NCI-H1105 treated with DMSO at 0.1 percent for 48 hours (cell line): ENCODE results near the gene NFYA.

Experiments used
- DNase-seq: peaks from one replicate; lab custom pipeline; 2025; lab: John Stamatoyannopoulos, UW

NFYA gene

GRCh38 chr6:41046084-41046483 lies 26.7 kb upstream of the NFYA start:
- DNase-seq: no peak

GRCh38 chr6:41047306-41047705 lies 25.5 kb upstream of the NFYA start:
- DNase-seq: no peak

GRCh38 chr6:41047745-41048732 lies 24.7 kb upstream of the NFYA start:
- no peak for DNase-seq

- DNase-seq: no peak
Measured at GRCh38 chr6:41049521-41049920, 23.3 kb upstream of the NFYA start.

- DNase-seq: no peak
Measured at GRCh38 chr6:41049955-41050354, 22.8 kb upstream of the NFYA start.

- no peak for DNase-seq
Measured at GRCh38 chr6:41050536-41050935, 22.2 kb upstream of the NFYA start.

GRCh38 chr6:41051873-41052272 lies 20.9 kb upstream of the NFYA start:
- DNase-seq: no peak

GRCh38 chr6:41053041-41053440 lies 19.7 kb upstream of the NFYA start, which contains the start of gene APOBEC2:
APOBEC2 (plus strand) TSS chr6:41053202; CDS start chr6:41053348, 146 bp downstream.
- DNase-seq: no peak

GRCh38 chr6:41054511-41054910 lies 18.3 kb upstream of the NFYA start:
- DNase-seq: no peak

- DNase-seq: no peak
Measured at GRCh38 chr6:41055149-41055548, 17.6 kb upstream of the NFYA start.

GRCh38 chr6:41056768-41057490 lies 15.8 kb upstream of the NFYA start:
- DNase-seq: no peak

GRCh38 chr6:41058783-41059181 lies 14.0 kb upstream of the NFYA start:
- DNase-seq: no peak

- DNase-seq: no peak
Measured at GRCh38 chr6:41059556-41059955, 13.2 kb upstream of the NFYA start.

- DNase-seq: no peak
Measured at GRCh38 chr6:41061196-41061726, 11.5 kb upstream of the NFYA start.

- DNase-seq: no peak
Measured at GRCh38 chr6:41062056-41062455, 10.7 kb upstream of the NFYA start.

- DNase-seq: no peak
Measured at GRCh38 chr6:41063884-41064285, 8.9 kb upstream of the NFYA start.

- no peak for DNase-seq
Measured at GRCh38 chr6:41064841-41065240, 7.9 kb upstream of the NFYA start.

GRCh38 chr6:41065550-41066026 lies 7.2 kb upstream of the NFYA start:
- DNase-seq: no peak

- DNase-seq: peak; percentile 73
Measured at GRCh38 chr6:41066867-41067304, 5.9 kb upstream of the NFYA start.

- DNase-seq: no peak
Measured at GRCh38 chr6:41071501-41071922, 1.3 kb upstream of the NFYA start.

GRCh38 chr6:41071923-41072835 lies 595 bp upstream of the NFYA start, which contains the start of gene OARD1:
OARD1 (minus strand) TSS chr6:41072356; CDS start chr6:41071634, 722 bp downstream.
- peak; percentile 100 for DNase-seq
